Transverse colon (tissue), 4 donors: ENCODE measurements around the gene NDNF. TPM values are rescaled to one million over a fixed set of nuclear protein-coding genes. Genes with fewer than 3 reads are reported as not detected.

Experiments used
- DNase-seq: peaks from one replicate; pipeline ENCODE4 v3.0.0-alpha.2; 2019
- H3K27ac ChIP-seq, 4 donors: fragments of 200-600 bp; sonication (generic); 2 replicates each; pipeline ENCODE4 v1.5.1; 2016 to 2018; ENCODE audit warnings: inconsistent platforms in 4 of 4
- H3K27me3 ChIP-seq: fragments of 200-600 bp; sonication (generic); 2 replicates; pipeline ENCODE4 v1.5.1; 2017; ENCODE audit warnings: inconsistent platforms
- H3K36me3 ChIP-seq, 4 donors: fragments of 200-600 bp; sonication (generic); 2 replicates each; pipeline ENCODE4 v1.5.1; 2017 to 2019; ENCODE audit warnings: inconsistent platforms in 4 of 4
- H3K4me1 ChIP-seq, 4 donors: fragments of 200-600 bp; sonication (generic); 2 replicates each; pipeline ENCODE4 v1.5.1; 2017 to 2020; ENCODE audit warnings: inconsistent platforms in 4 of 4
- H3K4me3 ChIP-seq, 4 donors: fragments of 200-600 bp; sonication (generic); 1 replicate in 1 of 4; 2 replicates in 3 of 4; pipeline versions ENCODE4 v1.5.1 to v1.6.1; 2017 to 2019; ENCODE audit warnings: inconsistent platforms in 4 of 4
- H3K9me3 ChIP-seq, 2 donors: fragments of 200-600 bp; sonication (generic); 2 replicates each; pipeline ENCODE4 v1.5.1; 2017 to 2019; ENCODE audit warnings: inconsistent platforms in 2 of 2
- EP300 ChIP-seq: sonication (generic); formaldehyde crosslinking; IDR thresholded peaks from one replicate; pipeline ENCODE4 v1.6.1; 2017; ENCODE audit warnings: antibody characterized with exemption, low read depth
- POLR2A ChIP-seq: fragments of 450-650 bp; IDR thresholded peaks from one replicate; pipeline ENCODE4 v1.6.1; 2016; ENCODE audit warnings: antibody characterized with exemption, mild to moderate bottlenecking, moderate library complexity
- POLR2AphosphoS5 ChIP-seq, 3 donors: sonication (generic); formaldehyde crosslinking; IDR thresholded peaks; one replicate each; pipeline ENCODE4 v1.6.1; 2016; ENCODE audit warnings: antibody characterized with exemption in 3 of 3
- WGBS, 2 donors: methylation state at CpG; one replicate each; pipeline ENCODE4 v1.1.5; 2018; ENCODE audit warnings: low coverage in 1 of 2; 5-methylcytosine and 5-hydroxymethylcytosine counted together
- in situ Hi-C, 4 donors: fragments of 200-750 bp; cut with MboI; loops; one replicate each; pipeline versions ENCODE4 v1.15.0 to v1.15.1; 2017; ENCODE audit warnings: low sequenced_read_pairs in 3 of 4, low pct_ligation_motif_present in 1 of 4, low pct_unique_long_range_greater_than_20kb in 1 of 4
- intact Hi-C: fragments of 100-400 bp; cut with DNase I; formaldehyde crosslinking; loops from one replicate; pipeline ENCODE4 v1.15.1; 2023; ENCODE audit warnings: low total_unique reads
- total RNA-seq, 4 donors: library from RNA; depleted of rRNA; stranded (reverse); fragments of >200 nt; gene quantifications; one replicate each; pipeline ENCODE4 v1.1.0, GENCODE V29; 2016
- TF ChIP-seq, protein P1 (sequence below), 5 experiments: fragments of 200-600 bp in 3 of 5; fragments of 450-650 bp in 2 of 5; sonication (generic) in 3 of 5; IDR thresholded peaks; 1 replicate in 2 of 5; 2 replicates in 3 of 5; pipeline ENCODE4 v1.5.1; 2016 to 2017; ENCODE audit warnings: antibody characterized with exemption in 5 of 5, inconsistent platforms in 3 of 5, mild to moderate bottlenecking in 2 of 5, moderate library complexity in 1 of 5

Gene NDNF
- total RNA-seq, 4 donors from 2014 or later: 1.9 to 7.8 (median 4.8) TPM

DNA sequence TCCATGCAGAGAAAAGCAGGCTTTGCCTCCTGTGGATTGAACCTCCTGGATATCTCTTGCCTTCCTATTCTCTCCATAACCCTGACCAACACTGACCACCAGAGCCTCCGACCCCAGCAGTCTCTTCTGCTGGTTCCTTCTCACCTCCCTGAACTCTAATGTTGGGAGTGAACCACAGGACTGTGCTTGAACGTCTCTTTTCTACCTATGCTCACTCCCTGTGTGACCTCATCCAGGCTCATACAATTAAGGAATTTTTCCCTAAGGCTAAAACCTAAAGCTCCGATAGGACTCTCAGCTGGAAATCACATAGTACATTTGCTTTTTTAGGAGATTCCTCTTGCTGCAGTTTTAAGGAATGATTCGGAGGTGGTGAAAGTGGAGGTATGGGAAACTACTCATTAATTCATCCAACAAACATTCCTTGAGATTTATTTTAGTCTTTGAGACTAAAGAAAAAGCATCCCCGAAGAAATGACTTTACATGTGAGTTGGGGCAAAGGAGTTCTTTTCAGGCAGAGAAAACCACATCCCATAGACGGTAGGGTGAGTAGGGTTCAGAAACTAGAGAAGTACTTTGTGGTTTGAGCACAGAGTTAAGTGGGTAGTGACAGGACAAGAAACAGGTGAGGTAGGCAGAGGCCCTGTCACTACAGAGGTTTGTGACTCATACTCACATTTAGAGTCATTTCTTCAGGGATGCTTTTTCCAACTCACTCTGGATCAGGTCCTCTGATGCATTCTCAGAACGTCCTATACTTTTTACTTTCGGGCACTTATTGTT lies 30.8 kb downstream of the NDNF start:
- Histone ChIP-seq H3K36me3 (no peaks in the 10 kb centered on the region), H3K4me3 (no peak overlapping the region), H3K4me1 (no peaks in the 10 kb centered on the region), H3K27ac (no peak overlapping the region), H3K27me3 (no peaks in the 10 kb centered on the region), H3K9me3 (no peaks in the 10 kb centered on the region)
- intact Hi-C loops: no loop called here
- WGBS, 2 donors: 52 to 53% methylated on average over 6 to 8 of the region's 8 CpGs
- in situ Hi-C loops: no loop called here
- no peak for DNase-seq
- TF ChIP-seq EP300 (no peak), POLR2A (no peak), POLR2AphosphoS5 (IDR thresholded peaks at IDR 0.05) (no peak)
- TF ChIP-seq, protein P1, sequence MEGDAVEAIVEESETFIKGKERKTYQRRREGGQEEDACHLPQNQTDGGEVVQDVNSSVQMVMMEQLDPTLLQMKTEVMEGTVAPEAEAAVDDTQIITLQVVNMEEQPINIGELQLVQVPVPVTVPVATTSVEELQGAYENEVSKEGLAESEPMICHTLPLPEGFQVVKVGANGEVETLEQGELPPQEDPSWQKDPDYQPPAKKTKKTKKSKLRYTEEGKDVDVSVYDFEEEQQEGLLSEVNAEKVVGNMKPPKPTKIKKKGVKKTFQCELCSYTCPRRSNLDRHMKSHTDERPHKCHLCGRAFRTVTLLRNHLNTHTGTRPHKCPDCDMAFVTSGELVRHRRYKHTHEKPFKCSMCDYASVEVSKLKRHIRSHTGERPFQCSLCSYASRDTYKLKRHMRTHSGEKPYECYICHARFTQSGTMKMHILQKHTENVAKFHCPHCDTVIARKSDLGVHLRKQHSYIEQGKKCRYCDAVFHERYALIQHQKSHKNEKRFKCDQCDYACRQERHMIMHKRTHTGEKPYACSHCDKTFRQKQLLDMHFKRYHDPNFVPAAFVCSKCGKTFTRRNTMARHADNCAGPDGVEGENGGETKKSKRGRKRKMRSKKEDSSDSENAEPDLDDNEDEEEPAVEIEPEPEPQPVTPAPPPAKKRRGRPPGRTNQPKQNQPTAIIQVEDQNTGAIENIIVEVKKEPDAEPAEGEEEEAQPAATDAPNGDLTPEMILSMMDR (IDR thresholded peaks at IDR 0.05): no peak

DNA sequence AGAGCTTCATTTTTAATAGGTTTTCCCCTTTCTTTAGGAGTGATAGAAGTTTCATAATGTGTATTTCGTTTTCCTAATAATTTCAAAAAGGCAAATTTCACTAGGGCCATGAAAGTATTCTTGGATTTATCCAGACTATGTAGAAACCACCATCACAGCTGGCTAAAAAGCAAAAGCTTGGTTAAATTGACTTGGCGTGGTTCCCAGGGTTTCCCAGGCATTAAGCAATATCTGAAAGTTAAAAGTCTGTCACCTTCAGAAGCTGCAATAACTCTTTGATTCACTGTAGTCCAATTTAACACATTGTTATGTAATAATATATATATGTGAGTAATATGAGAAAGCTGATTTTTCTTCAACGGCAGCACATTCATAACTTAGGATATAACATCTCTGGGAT lies 38.3 kb downstream of the NDNF start:
- TF ChIP-seq, protein P1 (IDR thresholded peaks at IDR 0.05): no peak
- no peak for TF ChIP-seq POLR2A
- TF ChIP-seq POLR2AphosphoS5 (IDR thresholded peaks at IDR 0.05): no peak
- Histone ChIP-seq H3K4me1 (peaks cover 0 to 3% (median 0%) of the 10 kb centered on the region in 4 donors), H3K4me3 (no peak overlapping the region), H3K27ac (no peak overlapping the region), H3K9me3 (no peaks in the 10 kb centered on the region), H3K27me3 (no peaks in the 10 kb centered on the region), H3K36me3 (no peaks in the 10 kb centered on the region)
- 43 to 54% methylated on average over 3 of the region's 3 CpGs for WGBS, 2 donors
- intact Hi-C loops: no loop called here
- in situ Hi-C loops: no loop called here
- no peak for DNase-seq

DNA sequence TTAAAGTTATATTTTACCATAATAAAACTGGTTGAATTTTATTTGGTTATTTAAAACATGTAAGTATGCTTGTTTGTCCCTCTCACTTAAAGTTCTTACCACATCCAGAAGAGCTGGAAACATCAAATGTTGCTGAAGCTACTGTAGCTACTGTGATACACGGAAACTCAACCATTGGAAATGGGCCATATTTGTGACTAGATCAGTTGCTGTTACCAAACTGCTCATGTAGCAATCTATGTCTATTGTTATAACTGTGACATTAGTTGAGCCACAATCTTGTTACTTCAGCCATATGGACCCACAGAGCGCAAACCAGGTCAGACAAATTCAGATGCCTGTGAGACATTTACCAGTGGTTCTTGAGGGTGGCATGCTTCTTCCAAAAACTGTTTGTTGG lies 41.6 kb downstream of the NDNF start:
- peaks cover 0 to 3% (median 0%) of the 10 kb centered on the region in 4 donors for H3K4me1 ChIP-seq
- WGBS, 2 donors: 81 to 86% methylated on average over 1 to 2 of the region's 2 CpGs
- in situ Hi-C loops: no loop called here
- no peak overlapping the region for H3K4me3 ChIP-seq
- intact Hi-C loops: no loop called here
- TF ChIP-seq, protein P1 (IDR thresholded peaks at IDR 0.05): no peak
- no peak for TF ChIP-seq POLR2AphosphoS5 (IDR thresholded peaks at IDR 0.05)
- no peak for TF ChIP-seq EP300
- TF ChIP-seq POLR2A: no peak
- H3K27ac ChIP-seq: no peak overlapping the region
- DNase-seq: no peak
- no peaks in the 10 kb centered on the region for H3K9me3 ChIP-seq
- H3K36me3 ChIP-seq: no peaks in the 10 kb centered on the region
- no peaks in the 10 kb centered on the region for H3K27me3 ChIP-seq

DNA sequence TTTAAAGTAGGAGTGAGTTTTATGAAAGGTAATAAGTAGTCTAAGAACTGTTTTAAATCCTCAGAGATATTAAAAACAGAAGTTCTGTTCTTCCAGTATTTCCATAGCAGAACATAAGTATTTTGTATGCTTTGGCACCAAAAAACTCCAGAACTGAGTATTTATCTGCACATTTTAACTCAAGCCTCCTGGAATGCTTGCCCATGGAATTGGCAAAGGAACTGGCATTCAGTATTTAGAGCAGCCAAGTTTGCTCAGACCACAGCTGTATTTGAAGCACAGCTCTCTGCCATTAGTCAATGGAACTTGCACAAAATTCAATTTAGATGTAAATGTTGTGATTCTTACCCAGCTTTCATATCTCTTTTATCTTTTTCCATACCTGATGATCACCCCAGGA lies 42.2 kb downstream of the NDNF start:
- peaks cover 0 to 3% (median 0%) of the 10 kb centered on the region in 4 donors for H3K4me1 ChIP-seq
- no peaks in the 10 kb centered on the region for H3K9me3 ChIP-seq
- in situ Hi-C loops (no loop called here), intact Hi-C loops (no loop called here)
- H3K36me3 ChIP-seq: no peaks in the 10 kb centered on the region
- no peak for DNase-seq
- TF ChIP-seq, protein P1 (IDR thresholded peaks at IDR 0.05): no peak
- no peak for TF ChIP-seq EP300
- no peak overlapping the region for H3K4me3 ChIP-seq
- H3K27ac ChIP-seq: no peak overlapping the region
- H3K27me3 ChIP-seq: no peaks in the 10 kb centered on the region
